SH-SY5Y (cell line): ENCODE results near the gene THADA.

Experiments
- GATA2 ChIP-seq: IDR thresholded peaks from 2 replicates; pipeline ENCODE4 v1.6.1; 2011; ENCODE audit warnings: mild to moderate bottlenecking, low read depth, low read length
- GATA3 ChIP-seq: IDR thresholded peaks from 2 replicates; pipeline ENCODE4 v1.6.1; 2011; ENCODE audit warnings: low read depth, mild to moderate bottlenecking, low read length, moderate library complexity

THADA gene

DNA sequence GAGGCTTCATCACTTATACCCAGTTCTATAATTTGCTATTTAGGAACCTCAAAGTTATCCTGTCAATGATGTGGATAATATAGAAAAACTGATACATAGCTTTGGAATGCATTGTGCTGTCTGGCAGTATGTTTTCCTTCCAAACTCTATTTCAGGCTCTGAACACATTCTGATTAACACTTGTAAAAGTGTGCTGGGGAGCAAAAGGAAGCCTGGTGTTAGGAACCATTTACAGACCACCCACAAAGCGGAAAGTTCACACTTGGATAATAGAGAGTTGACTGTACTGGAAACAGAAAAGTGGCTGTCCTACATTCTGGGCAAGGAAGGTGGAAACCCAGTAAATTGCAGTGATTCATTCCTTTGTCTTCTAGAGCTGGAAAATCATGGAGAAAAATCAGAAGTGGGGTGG is 254.9 kb downstream of the THADA start:
- TF ChIP-seq GATA2, result no peak

- TF ChIP-seq GATA3 (no peak), GATA2 (no peak)
Measured at GRCh38 chr2:43340066-43340465, 255.8 kb downstream of the THADA start.

GRCh38 chr2:43333656-43334144 is 262.1 kb downstream of the THADA start:
- TF ChIP-seq GATA2 (no peak), GATA3 (no peak)

- TF ChIP-seq GATA2, result no peak
Measured at GRCh38 chr2:43333101-43333655, 262.7 kb downstream of the THADA start.

GRCh38 chr2:43332653-43333052 is 263.2 kb downstream of the THADA start:
- no peak for TF ChIP-seq GATA3
- no peak for TF ChIP-seq GATA2

DNA sequence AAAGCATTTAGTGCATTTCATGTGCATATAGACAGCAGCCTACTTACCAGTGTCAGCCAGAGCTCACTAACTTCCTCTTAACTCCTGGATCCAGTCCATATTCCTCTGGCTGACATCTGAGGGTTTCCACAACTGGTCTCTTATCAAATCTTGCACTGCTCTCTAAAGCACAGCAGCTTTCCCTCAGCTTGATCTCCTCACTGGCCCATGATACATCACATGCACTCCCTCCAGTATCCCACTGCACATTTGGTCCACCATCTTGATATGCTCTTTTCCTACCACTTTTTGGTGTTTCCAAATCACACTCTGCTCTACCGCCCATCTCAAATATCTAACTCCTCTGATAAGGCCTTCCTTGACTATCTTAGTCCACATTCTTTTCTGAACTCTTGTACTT is 264.4 kb downstream of the THADA start:
- TF ChIP-seq GATA3 (no peak), GATA2 (peak; percentile 42; the same call in 1 of the 2 replicates)

DNA sequence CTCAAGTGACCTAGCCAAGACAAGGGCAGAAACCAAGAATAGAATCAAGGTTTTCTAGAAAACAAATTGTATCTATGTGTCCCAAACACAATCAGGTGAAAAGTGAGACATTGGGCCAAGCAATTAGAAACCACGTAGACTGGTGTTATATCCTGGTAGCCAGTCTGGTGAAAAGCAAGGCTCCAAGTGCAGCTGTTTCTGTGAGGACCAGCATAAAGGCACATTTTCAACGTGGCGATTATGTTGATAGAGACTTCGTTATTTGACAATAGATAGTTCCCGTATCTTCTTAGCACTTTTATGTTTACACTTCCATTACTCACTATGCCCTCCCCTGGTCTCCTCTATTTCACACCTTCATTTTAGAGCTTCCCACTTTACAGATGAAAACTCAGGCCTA is 266.2 kb downstream of the THADA start:
- no peak for TF ChIP-seq GATA2
- TF ChIP-seq GATA3, result no peak

- TF ChIP-seq GATA3 (no peak), GATA2 (no peak)
Measured at GRCh38 chr2:43328832-43329231, 267.0 kb downstream of the THADA start.

GRCh38 chr2:43328133-43328532 is 267.7 kb downstream of the THADA start:
- TF ChIP-seq GATA3 (no peak), GATA2 (no peak)

- TF ChIP-seq GATA2 (no peak), GATA3 (no peak)
Measured at GRCh38 chr2:43327119-43327518, 268.7 kb downstream of the THADA start.

DNA sequence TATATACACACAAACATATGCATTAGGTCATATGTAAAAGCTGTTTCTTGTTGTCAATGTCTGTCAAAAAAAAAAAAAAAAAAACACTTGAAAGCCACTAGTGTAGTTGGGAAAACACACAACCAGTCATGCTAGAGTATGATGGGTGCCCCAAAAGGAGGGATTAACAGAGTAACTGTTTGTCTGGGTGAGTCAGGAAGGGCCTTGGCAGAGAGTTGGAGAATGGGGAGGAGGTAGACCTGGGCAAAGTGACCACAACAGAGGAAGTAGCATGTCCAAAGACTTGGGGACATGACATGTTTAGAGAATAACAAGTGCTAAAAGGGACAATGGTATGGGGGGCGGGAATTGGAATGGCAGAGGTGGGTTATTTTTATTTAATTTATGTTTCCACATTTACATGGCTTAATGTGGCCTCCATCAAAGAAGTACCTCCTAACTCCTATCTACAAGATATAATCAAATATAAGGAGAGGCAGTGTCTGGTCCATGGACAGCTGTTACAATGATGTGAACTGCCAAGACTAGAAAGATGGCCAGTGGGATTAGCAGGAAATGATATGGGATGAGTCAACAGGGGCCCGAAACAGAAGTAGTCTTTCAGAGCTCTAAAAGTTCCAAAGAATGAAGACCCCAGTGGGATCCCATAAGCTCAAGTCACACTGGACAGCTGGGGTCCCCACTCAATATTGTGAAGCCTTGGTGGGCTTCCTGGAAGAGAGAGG is 269.6 kb downstream of the THADA start:
- TF ChIP-seq GATA2 (no peak), GATA3 (no peak)

GRCh38 chr2:43325107-43325811 is 270.6 kb downstream of the THADA start:
- TF ChIP-seq GATA3 (no peak), GATA2 (no peak)

DNA sequence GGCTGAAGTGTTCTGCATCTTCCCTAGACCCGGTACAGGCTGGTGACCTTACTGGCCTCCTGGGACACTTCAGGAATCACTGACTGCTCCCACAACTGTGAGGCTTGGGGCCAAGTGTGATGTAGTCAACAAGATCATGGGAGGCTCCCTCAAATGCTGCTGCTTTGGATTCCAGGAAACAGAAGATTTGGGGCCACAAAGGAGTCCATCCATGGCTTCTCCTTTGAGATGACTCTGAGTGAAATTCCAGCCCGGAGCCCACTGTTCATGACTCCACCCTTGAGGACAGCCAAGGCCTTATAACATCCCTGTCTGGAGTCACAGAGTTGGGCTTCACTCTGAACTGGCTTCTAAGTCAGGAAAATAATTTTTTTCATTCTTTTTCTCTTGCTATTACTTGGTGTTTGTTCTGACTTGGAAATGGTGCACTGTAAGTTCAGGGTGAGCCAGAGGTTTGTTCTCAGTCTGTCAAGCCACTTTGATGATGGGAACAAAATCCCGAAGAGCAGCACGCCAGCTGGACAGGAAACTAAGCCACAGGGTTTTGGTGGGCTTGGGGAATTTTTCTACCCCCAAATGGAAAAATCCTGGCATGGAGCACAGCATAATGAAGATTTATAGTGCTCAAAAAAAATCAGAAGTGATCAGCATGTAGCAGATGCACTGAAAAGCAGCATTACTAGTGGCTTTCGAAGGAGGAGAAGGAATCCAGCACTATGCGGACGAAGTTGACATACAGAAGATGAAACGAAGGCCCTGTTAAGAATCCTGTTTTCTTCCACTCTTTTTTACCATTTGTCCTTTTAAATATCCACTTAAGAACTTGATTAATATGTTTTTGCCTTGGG is 271.4 kb downstream of the THADA start:
- TF ChIP-seq GATA3 (no peak), GATA2 (no peak)

DNA sequence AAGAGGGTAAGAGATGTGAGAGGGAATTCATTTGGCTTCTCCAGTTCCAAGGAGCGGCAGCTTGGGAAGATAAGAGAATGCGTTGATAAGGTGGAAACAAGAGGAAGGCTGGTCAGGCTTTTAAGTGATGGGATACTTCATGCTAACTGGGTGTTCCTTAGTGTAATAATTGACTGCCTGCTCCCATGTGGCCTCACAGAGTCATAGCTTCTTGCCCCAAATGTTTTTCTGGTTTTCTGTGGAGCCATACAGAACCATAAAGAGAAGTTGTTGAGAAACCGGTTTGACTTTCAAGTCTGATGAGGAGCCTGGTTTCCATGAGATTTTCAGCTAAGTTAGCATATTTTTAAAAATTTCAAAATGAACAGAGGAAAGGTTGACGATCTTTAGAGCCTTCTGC is 272.0 kb downstream of the THADA start:
- no peak for TF ChIP-seq GATA2
- no peak for TF ChIP-seq GATA3
